Panc1 (cell line): ENCODE results near the gene ZNF44. TPM values are rescaled to one million over a fixed set of nuclear protein-coding genes. Genes with fewer than 3 reads are reported as not detected.

Source experiments
- ATAC-seq: fragments of 200-7000 bp; cut with Tn5 transposase; 2 replicates; pipeline ENCODE4 v1.9.1; 2020; ENCODE audit warnings: mild to moderate bottlenecking, moderate library complexity
- BruUV-seq: library from RNA; stranded (reverse); fragments of 400-500 nt; replicated peaks from 2 replicates; lab custom pipeline; 2021; lab: Mats Ljungman, UMichigan
- CTCF ChIA-PET: fragments of 300-600 bp; sonication (Branson Sonifier 250); formaldehyde crosslinking; loops from one replicate; lab custom pipeline; 2022; ENCODE audit warnings: antibody characterized with exemption; lab: Charles Lee
- POLR2A ChIA-PET: fragments of 300-600 bp; sonication (Branson Sonifier 250); formaldehyde crosslinking; loops from one replicate; lab custom pipeline; 2022; ENCODE audit warnings: antibody characterized with exemption; lab: Charles Lee
- DNase-seq: peaks from one replicate; pipeline ENCODE4 v3.0.0-alpha.2; 2010; ENCODE audit warnings: low read depth, low spot score
- H3K27ac ChIP-seq: 2 replicates; pipeline ENCODE4 v1.5.1; 2011; ENCODE audit warnings: mild to moderate bottlenecking, low read length, inconsistent platforms
- H3K27me3 ChIP-seq: fragments of 200-500 bp; sonication (Bioruptor generic); 2 replicates; pipeline ENCODE4 v1.6.0; 2014; ENCODE audit warnings: low read length, inconsistent platforms; ENCODE audit not compliant: control insufficient read depth, insufficient read depth
- H3K36me3 ChIP-seq: fragments of 200-500 bp; sonication (Bioruptor generic); 2 replicates; pipeline ENCODE4 v1.5.1; 2014; ENCODE audit warnings: inconsistent platforms, mild to moderate bottlenecking, low read length, moderate library complexity; ENCODE audit not compliant: control insufficient read depth, insufficient read depth
- H3K4me1 ChIP-seq: 2 replicates; pipeline ENCODE4 v1.5.1; 2011; ENCODE audit warnings: inconsistent platforms, mild to moderate bottlenecking, low read length, moderate library complexity; ENCODE audit not compliant: control insufficient read depth, insufficient read depth
- H3K4me3 ChIP-seq, 2 experiments: 2 replicates each; pipeline ENCODE4 v1.5.1; 2011 to 2012; ENCODE audit warnings: low read depth in 2 of 2, low read length in 2 of 2, mild to moderate bottlenecking in 2 of 2, inconsistent platforms in 1 of 2, moderate library complexity in 1 of 2
- H3K9me3 ChIP-seq: fragments of 200-500 bp; sonication (Bioruptor generic); 2 replicates; pipeline ENCODE4 v1.5.1; 2014; ENCODE audit warnings: low read depth, mild to moderate bottlenecking, inconsistent platforms, low read length, moderate library complexity; ENCODE audit not compliant: control insufficient read depth, insufficient read depth
- CTCF ChIP-seq: fragments of 450-650 bp; IDR thresholded peaks from 2 replicates; pipeline ENCODE4 v1.5.1; 2017; ENCODE audit warnings: mild to moderate bottlenecking
- POLR2AphosphoS5 ChIP-seq: IDR thresholded peaks from 2 replicates; pipeline ENCODE4 v1.6.1; 2012; ENCODE audit warnings: mild to moderate bottlenecking, low read depth, low read length, moderate library complexity
- REST ChIP-seq, 2 experiments: IDR thresholded peaks; 2 replicates each; pipeline ENCODE4 v1.6.1; 2011 to 2012; ENCODE audit warnings: low read depth in 2 of 2, control low read depth in 1 of 2, low read length in 1 of 2, mild to moderate bottlenecking in 1 of 2, moderate library complexity in 1 of 2; ENCODE audit not compliant: insufficient read depth in 1 of 2
- SIN3A ChIP-seq: IDR thresholded peaks from 2 replicates; pipeline ENCODE4 v1.6.1; 2012; ENCODE audit warnings: low read depth, mild to moderate bottlenecking, low read length, moderate library complexity, borderline replicate concordance; ENCODE audit not compliant: insufficient read depth
- TCF7L2 ChIP-seq: IDR thresholded peaks from 2 replicates; pipeline ENCODE4 v1.6.1; 2011; ENCODE audit warnings: mild to moderate bottlenecking, low read depth, low read length, inconsistent platforms
- in situ Hi-C: cut with HindIII; loops from 2 replicates; pipeline ENCODE4 v1.10.0; 2016; ENCODE audit warnings: low sequenced_read_pairs, low pct_unique_long_range_greater_than_20kb
- intact Hi-C: fragments of 100-400 bp; cut with micrococcal nuclease; formaldehyde crosslinking; loops from one replicate; pipeline ENCODE4 v1.10.0; 2022; ENCODE audit not compliant: unreplicated experiment
- total RNA-seq: library from RNA; stranded (reverse); gene quantifications from one replicate; pipeline ENCODE4 v1.2.1, GENCODE V29; 2021; ENCODE audit not compliant: unreplicated experiment

Gene ZNF44
- total RNA-seq, 1 experiment from 2014 or later = 5.0 TPM

GRCh38 chr19:12244370-12244769 is 50.3 kb downstream of the ZNF44 start:
- BruUV-seq = no TSS peak
- Histone ChIP-seq H3K36me3 (no peaks in the 10 kb centered on the region), H3K27me3 (no peaks in the 10 kb centered on the region), H3K27ac (no peak overlapping the region), H3K9me3 (peaks cover 33% of the 10 kb centered on the region; the same call in 1 of the 2 replicates), H3K4me3 (no peak overlapping the region), H3K4me1 (no peaks in the 10 kb centered on the region)
- ATAC-seq (no peak), DNase-seq (no peak)
- CTCF ChIA-PET = no interaction called here
- intact Hi-C loops = no loop called here
- in situ Hi-C loops = no loop called here
- POLR2A ChIA-PET = no interaction called here
- no peak for TF ChIP-seq REST (IDR thresholded peaks at IDR 0.05; ENCODE audit: insufficient read depth in 1 of 2, low read depth in 2 of 2, low read length in 1 of 2)
- TF ChIP-seq TCF7L2 = no peak
- TF ChIP-seq CTCF = no peak
- no peak for TF ChIP-seq POLR2AphosphoS5
- no peak for TF ChIP-seq SIN3A

GRCh38 chr19:12237143-12237839 is 57.4 kb downstream of the ZNF44 start:
- Histone ChIP-seq H3K36me3 (no peaks in the 10 kb centered on the region), H3K27me3 (no peaks in the 10 kb centered on the region), H3K27ac (no peak overlapping the region), H3K4me3 (no peak overlapping the region), H3K4me1 (no peaks in the 10 kb centered on the region), H3K9me3 (peaks cover 4% of the 10 kb centered on the region; the same call in 1 of the 2 replicates)
- CTCF ChIA-PET = no interaction called here
- TF ChIP-seq REST (IDR thresholded peaks at IDR 0.05; ENCODE audit: insufficient read depth in 1 of 2, low read depth in 2 of 2, low read length in 1 of 2) = no peak
- no peak for TF ChIP-seq TCF7L2
- no peak for TF ChIP-seq POLR2AphosphoS5
- no peak for TF ChIP-seq CTCF
- TF ChIP-seq SIN3A = no peak
- DNase-seq = no peak
- intact Hi-C loops (no loop called here), in situ Hi-C loops (no loop called here)
- ATAC-seq = no peak
- BruUV-seq = no TSS peak
- POLR2A ChIA-PET = no interaction called here
